ENCODE data around the gene LYSMD4.

GRCh38 chr15:99712415-99712814 is 20.8 kb downstream of the LYSMD4 start:
- TF ChIP-seq CTCF (tag by site-specific recombination; IDR thresholded peaks at IDR 0.05): no peak
- TF ChIP-seq ZNF354C (tag by site-specific recombination; IDR thresholded peaks at IDR 0.05; ENCODE audit: borderline replicate concordance, low read depth): no peak
- no peak for TF ChIP-seq PRDM1 (tag by site-specific recombination; IDR thresholded peaks at IDR 0.05)
- TF ChIP-seq ZBTB26 (tag by site-specific recombination; optimal IDR thresholded peaks at IDR 0.05): no peak
- TF ChIP-seq ZNF114 (tag by site-specific recombination; IDR thresholded peaks at IDR 0.05): no peak
- TF ChIP-seq ZNF133 (tag by site-specific recombination; IDR thresholded peaks at IDR 0.05): no peak
- TF ChIP-seq REST (tag by site-specific recombination; IDR thresholded peaks at IDR 0.05): no peak
- no peak for TF ChIP-seq ZNF692 (tag by site-specific recombination; IDR thresholded peaks at IDR 0.05)
- TF ChIP-seq ZNF274 (IDR thresholded peaks at IDR 0.05; ENCODE audit: low read length): no peak
- no peak for TF ChIP-seq ZNF274 (tag by site-specific recombination; IDR thresholded peaks at IDR 0.05; ENCODE audit: borderline replicate concordance)
- TF ChIP-seq ZNF621 (tag by site-specific recombination; IDR thresholded peaks at IDR 0.05): no peak
- TF ChIP-seq ZNF362 (tag by site-specific recombination; IDR thresholded peaks at IDR 0.05): no peak
- no peak for TF ChIP-seq ZNF48 (tag by site-specific recombination; IDR thresholded peaks at IDR 0.05)

Measured in HEK293 (cell line).